ENCODE data around the gene PJA2. TPM values are rescaled to one million over a fixed set of nuclear protein-coding genes. Genes with fewer than 3 reads are reported as not detected.
"Not testable (repeated sequence)": the region's sequence is repeated elsewhere in the genome, so short reads cannot be mapped to it uniquely, and the experiment has no call there.

The PJA2 gene
- total and polyA plus RNA-seq, 2 donors from 2014 or later = 30.3 to 103 TPM

DNA sequence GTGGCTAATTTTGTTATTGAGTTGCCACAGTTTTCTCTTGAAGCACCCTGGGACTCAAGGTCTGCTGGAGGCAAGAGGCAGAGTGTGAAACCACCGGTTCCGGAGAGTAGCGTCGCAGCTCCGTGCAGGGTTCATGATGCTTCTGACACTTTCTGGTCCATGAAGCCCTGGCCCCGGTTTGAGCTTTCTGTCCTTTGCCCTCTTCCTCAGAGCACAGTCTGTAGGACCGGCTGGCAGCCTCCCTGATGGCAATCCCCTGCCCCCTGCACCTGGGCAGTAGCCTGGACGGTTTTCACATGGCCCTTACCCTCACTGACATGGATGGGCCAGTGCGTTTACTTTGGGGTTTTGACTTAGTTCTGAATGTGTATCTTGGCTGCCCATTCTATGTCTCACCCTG lies 111.9 kb downstream of the PJA2 start:
- Histone ChIP-seq H3K27me3 (ENCODE audit: control insufficient read depth, insufficient read depth, low read length) (no peaks in the 10 kb centered on the region), H3K4me3 (ENCODE audit: low read length in 3 of 3) (no peak overlapping the region), H3K9me3 (ENCODE audit: control insufficient read depth in 2 of 3, insufficient read depth in 1 of 3, low read length in 3 of 3) (peaks cover 0 to 6% (median 0%) of the 10 kb centered on the region in 3 donors), H3K36me3 (ENCODE audit: control insufficient read depth in 2 of 3, insufficient read depth in 3 of 3, low read length in 3 of 3) (no peaks in the 10 kb centered on the region), H3K27ac (ENCODE audit: low read depth in 2 of 2, low read length in 2 of 2) (no peak overlapping the region), H3K4me1 (ENCODE audit: control insufficient read depth in 2 of 3, insufficient read depth in 2 of 3, low read depth in 1 of 3, low read length in 3 of 3) (no peaks in the 10 kb centered on the region), H3K9ac (ENCODE audit: low read length in 3 of 3) (no peak overlapping the region)
- intact Hi-C loops (cut with DNase I) = no loop called here
- FAIRE-seq (no peak), DNase-seq (no peak)
- TF ChIP-seq, protein P1, sequence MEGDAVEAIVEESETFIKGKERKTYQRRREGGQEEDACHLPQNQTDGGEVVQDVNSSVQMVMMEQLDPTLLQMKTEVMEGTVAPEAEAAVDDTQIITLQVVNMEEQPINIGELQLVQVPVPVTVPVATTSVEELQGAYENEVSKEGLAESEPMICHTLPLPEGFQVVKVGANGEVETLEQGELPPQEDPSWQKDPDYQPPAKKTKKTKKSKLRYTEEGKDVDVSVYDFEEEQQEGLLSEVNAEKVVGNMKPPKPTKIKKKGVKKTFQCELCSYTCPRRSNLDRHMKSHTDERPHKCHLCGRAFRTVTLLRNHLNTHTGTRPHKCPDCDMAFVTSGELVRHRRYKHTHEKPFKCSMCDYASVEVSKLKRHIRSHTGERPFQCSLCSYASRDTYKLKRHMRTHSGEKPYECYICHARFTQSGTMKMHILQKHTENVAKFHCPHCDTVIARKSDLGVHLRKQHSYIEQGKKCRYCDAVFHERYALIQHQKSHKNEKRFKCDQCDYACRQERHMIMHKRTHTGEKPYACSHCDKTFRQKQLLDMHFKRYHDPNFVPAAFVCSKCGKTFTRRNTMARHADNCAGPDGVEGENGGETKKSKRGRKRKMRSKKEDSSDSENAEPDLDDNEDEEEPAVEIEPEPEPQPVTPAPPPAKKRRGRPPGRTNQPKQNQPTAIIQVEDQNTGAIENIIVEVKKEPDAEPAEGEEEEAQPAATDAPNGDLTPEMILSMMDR (IDR thresholded peaks at IDR 0.05; ENCODE audit: borderline replicate concordance, extremely low read depth, insufficient read depth) = no peak

DNA sequence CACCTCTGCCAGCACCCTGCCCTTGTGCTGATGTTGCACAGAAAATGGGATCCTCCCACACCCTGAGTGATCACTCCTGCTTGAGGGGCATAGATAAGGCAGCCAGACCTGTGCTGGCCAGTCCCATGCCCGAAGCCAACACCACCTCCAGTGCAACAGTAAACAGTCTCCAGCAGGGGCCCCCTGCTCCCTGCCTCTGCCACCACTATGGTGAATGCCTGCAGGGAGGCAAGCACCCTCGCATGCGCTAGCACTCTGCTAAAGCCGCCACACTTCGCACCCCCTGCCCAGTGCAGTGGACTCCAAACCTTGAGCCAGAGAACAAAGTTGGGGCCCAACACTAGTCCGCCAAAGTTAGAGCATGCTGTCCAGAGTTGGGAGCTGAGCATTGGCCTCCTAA lies 118.7 kb downstream of the PJA2 start:
- Histone ChIP-seq H3K4me1 (ENCODE audit: control insufficient read depth in 2 of 3, insufficient read depth in 2 of 3, low read depth in 1 of 3, low read length in 3 of 3) (no peaks in the 10 kb centered on the region), H3K4me3 (ENCODE audit: low read length in 3 of 3) (no peak overlapping the region), H3K27me3 (ENCODE audit: control insufficient read depth, insufficient read depth, low read length) (no peaks in the 10 kb centered on the region), H3K9me3 (ENCODE audit: control insufficient read depth in 2 of 3, insufficient read depth in 1 of 3, low read length in 3 of 3) (peaks cover 0 to 14% (median 0%) of the 10 kb centered on the region in 3 donors), H3K27ac (ENCODE audit: low read depth in 2 of 2, low read length in 2 of 2) (no peak overlapping the region), H3K36me3 (ENCODE audit: control insufficient read depth in 2 of 3, insufficient read depth in 3 of 3, low read length in 3 of 3) (no peaks in the 10 kb centered on the region), H3K9ac (ENCODE audit: low read length in 3 of 3) (no peak overlapping the region)
- FAIRE-seq (no peak), DNase-seq (no peak)
- TF ChIP-seq, protein P1 (IDR thresholded peaks at IDR 0.05; ENCODE audit: borderline replicate concordance, extremely low read depth, insufficient read depth) = no peak
- intact Hi-C loops (cut with DNase I) = no loop called here

DNA sequence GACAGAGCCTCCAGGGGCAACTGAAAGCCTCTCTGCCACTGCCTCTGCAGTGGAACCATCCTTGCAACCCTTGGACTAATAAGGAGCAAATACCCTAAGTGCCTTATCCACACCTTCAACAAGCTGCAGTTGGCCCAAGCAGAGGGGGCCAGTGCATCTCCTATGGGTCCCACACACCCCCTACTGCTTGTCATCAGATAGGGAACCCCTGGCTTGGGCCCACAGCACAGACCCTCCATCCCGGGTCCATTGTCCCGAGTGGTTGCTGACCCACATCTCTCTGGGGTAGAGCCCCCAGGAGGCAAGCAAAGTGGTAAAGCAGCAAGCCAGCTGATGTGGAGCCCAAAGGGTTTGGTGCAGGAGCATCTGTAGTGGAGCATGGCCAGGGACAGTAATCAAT lies 119.5 kb downstream of the PJA2 start:
- DNase-seq (no peak), FAIRE-seq (no peak)
- Histone ChIP-seq H3K27me3 (ENCODE audit: control insufficient read depth, insufficient read depth, low read length) (no peaks in the 10 kb centered on the region), H3K36me3 (ENCODE audit: control insufficient read depth in 2 of 3, insufficient read depth in 3 of 3, low read length in 3 of 3) (no peaks in the 10 kb centered on the region), H3K9ac (ENCODE audit: low read length in 3 of 3) (no peak overlapping the region), H3K27ac (ENCODE audit: low read depth in 2 of 2, low read length in 2 of 2) (no peak overlapping the region), H3K9me3 (ENCODE audit: control insufficient read depth in 2 of 3, insufficient read depth in 1 of 3, low read length in 3 of 3) (peaks cover 0 to 13% (median 4%) of the 10 kb centered on the region in 3 donors), H3K4me3 (ENCODE audit: low read length in 3 of 3) (no peak overlapping the region), H3K4me1 (ENCODE audit: control insufficient read depth in 2 of 3, insufficient read depth in 2 of 3, low read depth in 1 of 3, low read length in 3 of 3) (no peaks in the 10 kb centered on the region)
- TF ChIP-seq, protein P1 (IDR thresholded peaks at IDR 0.05; ENCODE audit: borderline replicate concordance, extremely low read depth, insufficient read depth) = no peak
- intact Hi-C loops (cut with DNase I) = no loop called here

GRCh38 chr5:109286628-109287027 lies 123.1 kb downstream of the PJA2 start:
- H3K9ac ChIP-seq (ENCODE audit: low read length in 3 of 3); DNase-seq; H3K4me1 ChIP-seq (ENCODE audit: control insufficient read depth in 2 of 3, insufficient read depth in 2 of 3, low read depth in 1 of 3, low read length in 3 of 3); H3K4me3 ChIP-seq (ENCODE audit: low read length in 3 of 3); H3K27me3 ChIP-seq (ENCODE audit: control insufficient read depth, insufficient read depth, low read length); intact Hi-C loops (cut with DNase I); H3K27ac ChIP-seq (ENCODE audit: low read depth in 2 of 2, low read length in 2 of 2); H3K36me3 ChIP-seq (ENCODE audit: control insufficient read depth in 2 of 3, insufficient read depth in 3 of 3, low read length in 3 of 3); FAIRE-seq: not testable (repeated sequence)
- H3K9me3 ChIP-seq (ENCODE audit: control insufficient read depth in 2 of 3, insufficient read depth in 1 of 3, low read length in 3 of 3) = peaks cover 0 to 10% (median 4%) of the 10 kb centered on the region in 3 donors

All from kidney (tissue), 14 donors.